Kasumi-1 (cell line): ENCODE results near the gene NDST3.
"Not testable (repeated sequence)": the region's sequence is repeated elsewhere in the genome, so short reads cannot be mapped to it uniquely, and the experiment has no call there.

Source experiments
- DNase-seq, 2 experiments: peaks; one replicate each; lab custom pipeline; 2025; lab: John Stamatoyannopoulos, UW

NDST3 gene

GRCh38 chr4:118273642-118274041 is 239.4 kb downstream of the NDST3 start:
- DNase-seq: no peak

- no peak for DNase-seq
Observed at GRCh38 chr4:118276580-118276979, 242.3 kb downstream of the NDST3 start.

- no peak for DNase-seq
Observed at GRCh38 chr4:118277243-118277642, 243.0 kb downstream of the NDST3 start.

- DNase-seq: peak; percentile 95 to 96
Observed at GRCh38 chr4:118278473-118279274, 244.4 kb downstream of the NDST3 start.

GRCh38 chr4:118279328-118279727 is 245.0 kb downstream of the NDST3 start:
- DNase-seq: no peak

GRCh38 chr4:118279920-118280432 is 245.7 kb downstream of the NDST3 start:
- DNase-seq: no peak

GRCh38 chr4:118280501-118281218 is 246.4 kb downstream of the NDST3 start:
- DNase-seq: peak; percentile 60 to 67

- DNase-seq: peak; percentile 54 to 60
Observed at GRCh38 chr4:118281611-118282442, 247.5 kb downstream of the NDST3 start.

- peak in 1 of 2 experiments; percentile 43 for DNase-seq
Observed at GRCh38 chr4:118282692-118283091, 248.4 kb downstream of the NDST3 start.

GRCh38 chr4:118284169-118284568 is 249.9 kb downstream of the NDST3 start:
- peak; percentile 89 to 90 for DNase-seq

- no peak for DNase-seq
Observed at GRCh38 chr4:118285931-118286330, 251.6 kb downstream of the NDST3 start.

GRCh38 chr4:118286685-118287084 is 252.4 kb downstream of the NDST3 start:
- DNase-seq: no peak

GRCh38 chr4:118287711-118288451 is 253.6 kb downstream of the NDST3 start:
- no peak for DNase-seq

- DNase-seq: no peak
Observed at GRCh38 chr4:118289794-118290193, 255.5 kb downstream of the NDST3 start.

GRCh38 chr4:118290951-118291350 is 256.7 kb downstream of the NDST3 start:
- DNase-seq: no peak

GRCh38 chr4:118296729-118297128 is 262.4 kb downstream of the NDST3 start:
- DNase-seq: no peak

- not testable (repeated sequence) for DNase-seq
Observed at GRCh38 chr4:118299619-118300018, 265.3 kb downstream of the NDST3 start.

GRCh38 chr4:118307643-118308042 is 273.4 kb downstream of the NDST3 start:
- no peak for DNase-seq
